Thoracic aorta (tissue), 2 donors: ENCODE data around the gene ZNF330. TPM values are rescaled to one million over a fixed set of nuclear protein-coding genes. Genes with fewer than 3 reads are reported as not detected.
"Not testable (repeated sequence)": the region's sequence is repeated elsewhere in the genome, so short reads cannot be mapped to it uniquely, and the experiment has no call there.

Source experiments
- ATAC-seq: fragments of 150-250 bp; one replicate; pipeline ENCODE4 v1.8.0; 2017; ENCODE audit warnings: low read depth; ENCODE audit not compliant: insufficient number of reproducible peaks, low FRiP score
- DNase-seq: peaks from one replicate; pipeline ENCODE4 v3.0.0-alpha.2; 2020; ENCODE audit warnings: low spot score
- H3K27ac ChIP-seq, 2 donors: fragments of 200-600 bp; sonication (generic); 1 replicate in 1 of 2; 2 replicates in 1 of 2; pipeline ENCODE4 v1.5.1; 2016; ENCODE audit warnings: mild to moderate bottlenecking in 2 of 2, moderate library complexity in 2 of 2
- H3K27me3 ChIP-seq: fragments of 200-600 bp; sonication (generic); replicated peaks from 2 replicates; pipeline ENCODE4 v1.6.0; 2016; ENCODE audit warnings: mild to moderate bottlenecking; ENCODE audit not compliant: insufficient read depth
- H3K36me3 ChIP-seq: fragments of 200-600 bp; sonication (generic); one replicate; pipeline ENCODE4 v1.5.1; 2016
- H3K4me1 ChIP-seq, 2 donors: fragments of 200-600 bp; sonication (generic); 1 replicate in 1 of 2; 2 replicates in 1 of 2; pipeline versions ENCODE4 v1.5.1 to v1.6.0; 2016; ENCODE audit warnings: low read depth in 2 of 2, mild to moderate bottlenecking in 1 of 2; ENCODE audit not compliant: control insufficient read depth in 1 of 2
- H3K4me3 ChIP-seq: fragments of 200-600 bp; sonication (generic); 2 replicates; pipeline ENCODE4 v1.5.1; 2016; ENCODE audit warnings: mild to moderate bottlenecking
- H3K9me3 ChIP-seq: fragments of 200-600 bp; sonication (generic); 2 replicates; pipeline ENCODE4 v1.5.1; 2016
- total RNA-seq, 2 donors: library from RNA; depleted of rRNA; stranded (reverse); fragments of >200 nt; gene quantifications; one replicate each; pipeline versions ENCODE4 v1.1.0 to v1.2.3, GENCODE V29; 2016
- TF ChIP-seq, protein P1 (sequence below): fragments of 200-600 bp; sonication (generic); IDR thresholded peaks from one replicate; pipeline ENCODE4 v1.5.1; 2019; ENCODE audit warnings: antibody characterized with exemption

Gene ZNF330
- total RNA-seq, 2 donors from 2014 or later = 32.2 to 37.5 TPM

DNA sequence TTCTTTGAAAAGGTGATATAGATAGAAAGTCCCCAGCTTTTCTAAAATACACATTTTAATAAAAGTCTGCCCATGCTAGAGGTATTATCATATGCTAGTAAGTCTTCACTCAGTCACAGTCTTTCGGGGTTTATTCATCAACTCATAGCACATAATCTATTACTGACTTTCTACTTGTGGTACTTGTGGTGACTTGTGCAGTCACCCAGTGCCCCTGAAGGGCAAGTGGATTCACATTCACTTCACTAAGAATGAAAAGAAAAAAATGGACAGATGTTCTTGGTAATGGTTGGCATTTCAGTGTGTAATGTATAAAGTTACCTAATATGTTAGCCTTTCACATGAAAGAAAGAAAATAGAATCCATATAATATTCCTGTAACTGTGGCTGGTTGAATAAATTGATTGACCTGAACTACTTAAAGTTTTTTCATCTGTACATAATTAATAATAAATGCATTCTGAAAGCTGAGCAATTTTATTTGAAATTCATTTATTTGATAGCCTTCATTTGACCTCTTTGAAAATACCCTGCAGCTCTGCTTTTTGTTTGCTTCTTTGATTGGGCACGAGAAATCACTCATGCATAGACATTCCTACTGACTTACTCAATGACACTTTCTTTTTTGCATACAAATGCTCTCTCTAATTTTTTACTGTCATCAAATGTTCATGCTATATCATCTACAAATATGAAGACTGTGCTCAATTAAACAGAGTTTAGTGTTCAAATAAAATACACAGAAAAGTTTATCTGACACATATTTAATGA lies 39.5 kb upstream of the ZNF330 start:
- DNase-seq = no peak
- TF ChIP-seq, protein P1, sequence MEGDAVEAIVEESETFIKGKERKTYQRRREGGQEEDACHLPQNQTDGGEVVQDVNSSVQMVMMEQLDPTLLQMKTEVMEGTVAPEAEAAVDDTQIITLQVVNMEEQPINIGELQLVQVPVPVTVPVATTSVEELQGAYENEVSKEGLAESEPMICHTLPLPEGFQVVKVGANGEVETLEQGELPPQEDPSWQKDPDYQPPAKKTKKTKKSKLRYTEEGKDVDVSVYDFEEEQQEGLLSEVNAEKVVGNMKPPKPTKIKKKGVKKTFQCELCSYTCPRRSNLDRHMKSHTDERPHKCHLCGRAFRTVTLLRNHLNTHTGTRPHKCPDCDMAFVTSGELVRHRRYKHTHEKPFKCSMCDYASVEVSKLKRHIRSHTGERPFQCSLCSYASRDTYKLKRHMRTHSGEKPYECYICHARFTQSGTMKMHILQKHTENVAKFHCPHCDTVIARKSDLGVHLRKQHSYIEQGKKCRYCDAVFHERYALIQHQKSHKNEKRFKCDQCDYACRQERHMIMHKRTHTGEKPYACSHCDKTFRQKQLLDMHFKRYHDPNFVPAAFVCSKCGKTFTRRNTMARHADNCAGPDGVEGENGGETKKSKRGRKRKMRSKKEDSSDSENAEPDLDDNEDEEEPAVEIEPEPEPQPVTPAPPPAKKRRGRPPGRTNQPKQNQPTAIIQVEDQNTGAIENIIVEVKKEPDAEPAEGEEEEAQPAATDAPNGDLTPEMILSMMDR = no peak

GRCh38 chr4:141183491-141183890 lies 37.2 kb upstream of the ZNF330 start:
- H3K27ac ChIP-seq, H3K27me3 ChIP-seq, ATAC-seq, H3K4me3 ChIP-seq, H3K4me1 ChIP-seq, H3K9me3 ChIP-seq, DNase-seq, H3K36me3 ChIP-seq: not testable (repeated sequence)

More for the DNA sequence above, 39.5 kb upstream of the ZNF330 start:
- no peaks in the 10 kb centered on the region for H3K4me1 ChIP-seq
- no peak overlapping the region for H3K4me3 ChIP-seq
- H3K36me3 ChIP-seq = no peaks in the 10 kb centered on the region
- H3K27ac ChIP-seq = no peak overlapping the region
- H3K27me3 ChIP-seq = no peaks in the 10 kb centered on the region
- H3K9me3 ChIP-seq = no peaks in the 10 kb centered on the region
- ATAC-seq = no peak

DNA sequence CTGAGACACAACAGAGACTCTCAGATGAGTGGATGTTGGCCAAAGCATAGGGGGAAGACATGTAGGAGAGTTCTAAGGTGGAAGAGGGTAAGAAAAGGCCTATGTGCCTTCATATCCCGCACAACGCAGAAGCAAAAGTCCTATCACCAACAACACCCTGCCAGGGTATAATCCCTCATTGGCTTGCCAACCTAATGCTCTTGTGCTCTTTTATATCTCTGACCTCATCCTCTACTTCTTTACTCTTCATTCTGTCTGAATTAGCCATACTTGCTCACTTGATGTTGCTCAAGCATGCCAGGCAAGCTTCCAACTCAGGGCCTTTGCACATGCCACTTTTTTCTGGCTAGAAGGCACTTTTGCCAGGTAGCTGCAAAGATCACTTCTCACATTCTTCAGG lies 28.1 kb upstream of the ZNF330 start:
- H3K4me3 ChIP-seq = no peak overlapping the region
- ATAC-seq (no peak), DNase-seq (no peak)
- TF ChIP-seq, protein P1 = no peak
- no peaks in the 10 kb centered on the region for H3K27me3 ChIP-seq
- H3K36me3 ChIP-seq = no peaks in the 10 kb centered on the region
- H3K27ac ChIP-seq = no peak overlapping the region
- H3K4me1 ChIP-seq = no peaks in the 10 kb centered on the region
- no peaks in the 10 kb centered on the region for H3K9me3 ChIP-seq

- Histone ChIP-seq H3K36me3 (no peaks in the 10 kb centered on the region), H3K27me3 (no peaks in the 10 kb centered on the region), H3K27ac (no peak overlapping the region), H3K4me3 (no peak overlapping the region), H3K4me1 (no peaks in the 10 kb centered on the region), H3K9me3 (no peaks in the 10 kb centered on the region)
- no peak for DNase-seq
- no peak for ATAC-seq
- TF ChIP-seq, protein P1 = no peak
These were observed 27.1 kb upstream of the ZNF330 start for GRCh38 chr4:141193516-141194034.

DNA sequence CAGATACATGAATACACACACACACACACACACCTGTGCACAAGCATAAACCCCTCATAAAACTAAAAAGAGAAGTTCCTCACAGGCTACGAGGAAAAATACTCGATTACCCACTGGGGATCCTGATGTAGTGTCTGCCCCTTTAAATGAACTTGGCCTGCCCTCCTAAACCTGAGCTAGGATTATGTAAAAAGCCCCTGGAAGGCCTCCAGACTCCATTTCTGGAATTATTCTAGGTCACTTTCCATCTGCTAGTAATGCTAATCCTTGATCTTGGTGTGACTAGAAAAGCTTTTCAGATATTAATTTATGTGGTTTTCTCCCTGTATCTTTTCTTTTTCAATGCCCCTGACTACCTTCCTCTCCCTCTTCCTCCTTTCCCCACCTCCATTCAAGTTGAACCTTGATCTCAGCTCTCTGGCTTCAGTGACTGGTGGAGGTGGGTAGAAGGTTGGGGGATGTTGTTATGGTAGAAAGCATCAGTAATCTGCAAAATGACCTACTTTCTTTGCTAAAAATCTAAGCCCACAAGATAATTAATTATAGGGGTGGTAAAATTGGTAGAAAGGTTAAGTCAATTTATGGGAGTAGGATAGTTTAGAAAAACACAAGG lies 25.5 kb upstream of the ZNF330 start:
- Histone ChIP-seq H3K27me3 (no peaks in the 10 kb centered on the region), H3K27ac (no peak overlapping the region), H3K36me3 (no peaks in the 10 kb centered on the region), H3K4me3 (no peak overlapping the region), H3K9me3 (no peaks in the 10 kb centered on the region), H3K4me1 (no peaks in the 10 kb centered on the region)
- no peak for ATAC-seq
- DNase-seq = no peak
- TF ChIP-seq, protein P1 = no peak
